Measurements from ENCODE around the gene MYO6. TPM values are rescaled to one million over a fixed set of nuclear protein-coding genes. Genes with fewer than 3 reads are reported as not detected.

The MYO6 gene
- total RNA-seq, 4 donors from 2014 or later = 19.1 to 72.2 (median 59.2) TPM

GRCh38 chr6:75778757-75779156, 29.7 kb downstream of the MYO6 start:
- no peaks in the 10 kb centered on the region for H3K4me1 ChIP-seq
- no peak overlapping the region for H3K4me3 ChIP-seq
- WGBS, 2 donors (ENCODE audit: low coverage in 1 of 2) = 95% methylated on average over 4 of the region's 4 CpGs; no CpG with 5 or more reads in 1 of the 2 donors
- intact Hi-C loops (cut with DNase I; ENCODE audit: low total_unique reads) = no loop called here
- in situ Hi-C loops (cut with MboI; ENCODE audit: low pct_ligation_motif_present in 1 of 4, low pct_unique_long_range_greater_than_20kb in 1 of 4, low sequenced_read_pairs in 3 of 4) = no loop called here
- no peak overlapping the region for H3K27ac ChIP-seq
- no peaks in the 10 kb centered on the region for H3K9me3 ChIP-seq
- no peak for DNase-seq
- TF ChIP-seq POLR2AphosphoS5 (IDR thresholded peaks at IDR 0.05) = no peak
- TF ChIP-seq EP300 (IDR thresholded peaks at IDR 0.05; ENCODE audit: low read depth) = no peak
- TF ChIP-seq POLR2A (IDR thresholded peaks at IDR 0.05) = no peak
- TF ChIP-seq, protein P1, sequence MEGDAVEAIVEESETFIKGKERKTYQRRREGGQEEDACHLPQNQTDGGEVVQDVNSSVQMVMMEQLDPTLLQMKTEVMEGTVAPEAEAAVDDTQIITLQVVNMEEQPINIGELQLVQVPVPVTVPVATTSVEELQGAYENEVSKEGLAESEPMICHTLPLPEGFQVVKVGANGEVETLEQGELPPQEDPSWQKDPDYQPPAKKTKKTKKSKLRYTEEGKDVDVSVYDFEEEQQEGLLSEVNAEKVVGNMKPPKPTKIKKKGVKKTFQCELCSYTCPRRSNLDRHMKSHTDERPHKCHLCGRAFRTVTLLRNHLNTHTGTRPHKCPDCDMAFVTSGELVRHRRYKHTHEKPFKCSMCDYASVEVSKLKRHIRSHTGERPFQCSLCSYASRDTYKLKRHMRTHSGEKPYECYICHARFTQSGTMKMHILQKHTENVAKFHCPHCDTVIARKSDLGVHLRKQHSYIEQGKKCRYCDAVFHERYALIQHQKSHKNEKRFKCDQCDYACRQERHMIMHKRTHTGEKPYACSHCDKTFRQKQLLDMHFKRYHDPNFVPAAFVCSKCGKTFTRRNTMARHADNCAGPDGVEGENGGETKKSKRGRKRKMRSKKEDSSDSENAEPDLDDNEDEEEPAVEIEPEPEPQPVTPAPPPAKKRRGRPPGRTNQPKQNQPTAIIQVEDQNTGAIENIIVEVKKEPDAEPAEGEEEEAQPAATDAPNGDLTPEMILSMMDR (IDR thresholded peaks at IDR 0.05) = no peak
- H3K36me3 ChIP-seq = no peaks in the 10 kb centered on the region
- H3K27me3 ChIP-seq = no peaks in the 10 kb centered on the region

DNA sequence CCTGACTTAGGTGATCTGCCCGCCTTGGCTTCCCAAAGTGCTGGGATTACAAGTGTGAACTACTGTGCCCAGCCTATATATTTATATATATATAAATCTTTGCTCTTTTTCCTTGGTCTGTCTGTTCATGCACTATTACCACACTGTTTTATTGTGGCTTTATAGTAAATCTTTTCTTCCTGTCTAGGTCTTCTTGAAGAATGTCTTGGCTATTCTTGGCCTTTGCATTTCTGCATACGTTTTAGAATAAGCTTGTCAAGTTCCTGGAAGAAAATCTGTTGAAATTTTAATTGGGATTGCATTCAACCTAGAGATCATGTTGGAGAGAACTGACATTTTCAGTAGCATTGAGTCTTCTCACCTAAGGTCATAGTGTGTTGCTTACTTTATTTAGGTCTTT, 37.1 kb downstream of the MYO6 start:
- intact Hi-C loops (cut with DNase I; ENCODE audit: low total_unique reads) = no loop called here
- Histone ChIP-seq H3K9me3 (no peaks in the 10 kb centered on the region), H3K36me3 (no peaks in the 10 kb centered on the region), H3K27me3 (no peaks in the 10 kb centered on the region), H3K4me1 (no peaks in the 10 kb centered on the region), H3K27ac (no peak overlapping the region), H3K4me3 (no peak overlapping the region)
- TF ChIP-seq EP300 (IDR thresholded peaks at IDR 0.05; ENCODE audit: low read depth) = no peak
- TF ChIP-seq, protein P1 (IDR thresholded peaks at IDR 0.05) = no peak
- no peak for TF ChIP-seq POLR2AphosphoS5 (IDR thresholded peaks at IDR 0.05)
- TF ChIP-seq POLR2A (IDR thresholded peaks at IDR 0.05) = no peak
- 55 to 74% methylated on average over 1 to 2 of the region's 2 CpGs for WGBS, 2 donors (ENCODE audit: low coverage in 1 of 2)
- DNase-seq = no peak
- in situ Hi-C loops (cut with MboI; ENCODE audit: low pct_ligation_motif_present in 1 of 4, low pct_unique_long_range_greater_than_20kb in 1 of 4, low sequenced_read_pairs in 3 of 4) = no loop called here

DNA sequence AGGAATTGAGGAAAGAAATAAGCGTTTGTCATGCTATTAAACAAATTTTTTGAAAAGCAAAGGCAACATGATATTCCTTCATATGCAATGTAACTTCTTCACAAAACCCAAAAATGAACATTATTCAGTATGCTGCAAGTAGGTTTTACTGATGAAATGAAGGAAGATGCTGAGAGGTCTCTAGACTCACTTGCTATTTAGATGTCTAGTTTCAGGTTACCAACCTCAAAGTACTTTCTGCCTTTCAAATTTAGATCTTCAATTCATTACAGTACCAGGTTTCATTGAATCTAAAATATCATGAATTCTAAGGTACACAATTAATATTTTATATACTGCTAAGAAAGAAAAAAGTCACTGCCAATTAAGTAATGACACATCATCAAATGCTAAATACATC, 39.9 kb downstream of the MYO6 start:
- in situ Hi-C loops (cut with MboI; ENCODE audit: low pct_ligation_motif_present in 1 of 4, low pct_unique_long_range_greater_than_20kb in 1 of 4, low sequenced_read_pairs in 3 of 4) = no loop called here
- Histone ChIP-seq H3K36me3 (no peaks in the 10 kb centered on the region), H3K4me3 (no peak overlapping the region), H3K27ac (no peak overlapping the region), H3K9me3 (no peaks in the 10 kb centered on the region), H3K27me3 (no peaks in the 10 kb centered on the region), H3K4me1 (no peaks in the 10 kb centered on the region)
- WGBS, 2 donors (ENCODE audit: low coverage in 1 of 2) = 75 to 92% methylated on average over 1 of the region's 1 CpG
- DNase-seq = no peak
- TF ChIP-seq POLR2AphosphoS5 (IDR thresholded peaks at IDR 0.05) (no peak), POLR2A (IDR thresholded peaks at IDR 0.05) (no peak), EP300 (IDR thresholded peaks at IDR 0.05; ENCODE audit: low read depth) (no peak)
- TF ChIP-seq, protein P1 (IDR thresholded peaks at IDR 0.05) = no peak
- intact Hi-C loops (cut with DNase I; ENCODE audit: low total_unique reads) = no loop called here

GRCh38 chr6:75791881-75792280, 42.8 kb downstream of the MYO6 start:
- no peaks in the 10 kb centered on the region for H3K4me1 ChIP-seq
- no peaks in the 10 kb centered on the region for H3K9me3 ChIP-seq
- H3K36me3 ChIP-seq = no peaks in the 10 kb centered on the region
- intact Hi-C loops (cut with DNase I; ENCODE audit: low total_unique reads) (no loop called here), in situ Hi-C loops (cut with MboI; ENCODE audit: low pct_ligation_motif_present in 1 of 4, low pct_unique_long_range_greater_than_20kb in 1 of 4, low sequenced_read_pairs in 3 of 4) (no loop called here)
- H3K4me3 ChIP-seq = no peak overlapping the region
- TF ChIP-seq, protein P1 (IDR thresholded peaks at IDR 0.05) = no peak
- TF ChIP-seq POLR2A (IDR thresholded peaks at IDR 0.05) (no peak), EP300 (IDR thresholded peaks at IDR 0.05; ENCODE audit: low read depth) (no peak), POLR2AphosphoS5 (IDR thresholded peaks at IDR 0.05) (no peak)
- 68 to 73% methylated on average over 3 of the region's 3 CpGs for WGBS, 2 donors (ENCODE audit: low coverage in 1 of 2)
- no peak for DNase-seq
- no peak overlapping the region for H3K27ac ChIP-seq
- H3K27me3 ChIP-seq = no peaks in the 10 kb centered on the region
